ENCODE results near the gene COMT. TPM values are rescaled to one million over a fixed set of nuclear protein-coding genes. Genes with fewer than 3 reads are reported as not detected.
A peak's percentile ranks its signal among the peaks of the same experiment; 100 is the strongest.

COMT gene
- total RNA-seq, 1 experiment from 2014 or later = 109 TPM

- peaks cover 17 to 28% of the 10 kb centered on the region in 2 experiments; a peak in 3 of 4 replicates for H3K4me1 ChIP-seq (ENCODE audit: control insufficient read depth in 1 of 2, insufficient read depth in 2 of 2, low read length in 2 of 2)
- no peak for ATAC-seq
- no peak overlapping the region for H3K27ac ChIP-seq (ENCODE audit: low read depth, low read length)
- H3K27me3 ChIP-seq (ENCODE audit: insufficient read depth, low read length) = no peaks in the 10 kb centered on the region
- POLR2A ChIA-PET = no interaction called here
- H3K9me2 ChIP-seq (ENCODE audit: insufficient read depth) = no peaks in the 10 kb centered on the region
- no peak for DNase-seq (ENCODE audit: low read depth, low spot score)
- no peaks in the 10 kb centered on the region for H3K36me3 ChIP-seq (ENCODE audit: control insufficient read depth in 1 of 2, insufficient read depth in 2 of 2, low read length in 2 of 2)
- intact Hi-C loops (cut with micrococcal nuclease) = loop anchor here (5.0 kb wide), 1 partner anchor 41 kb away; no protein-coding TSS in a partner anchor
- RAD21 ChIA-PET (ENCODE audit: low non-redundant PET in 1 of 2, low total read pairs in 2 of 2, uncharacterized antibody in 2 of 2, unreplicated experiment in 2 of 2) = interaction anchor here in 1 of 2 experiments (0.5 kb wide), 1 partner anchor 103 kb away, joined by 4 read pairs; no protein-coding TSS in a partner anchor
- H3K9me3 ChIP-seq (ENCODE audit: control insufficient read depth in 1 of 2, insufficient read depth in 1 of 2, low read depth in 1 of 2, low read length in 2 of 2) = no peaks in the 10 kb centered on the region
- BruUV-seq (replicated peaks) = no TSS peak
- CTCF ChIA-PET = interaction anchor here (1.0 to 1.8 kb wide), 4 partner anchors 39 to 282 kb away, joined by 3 to 7 read pairs (median 4); no protein-coding TSS in a partner anchor
- no peaks in the 10 kb centered on the region for H4K20me1 ChIP-seq (ENCODE audit: insufficient read depth)
- H2AFZ ChIP-seq (ENCODE audit: low read depth, low read length, poor library complexity, severe bottlenecking) = no peak overlapping the region
- no peaks in the 10 kb centered on the region for H3K79me2 ChIP-seq (ENCODE audit: insufficient read depth, low read length)
- H3K4me2 ChIP-seq (ENCODE audit: low read length) = no peak overlapping the region
- TF ChIP-seq RAD21 (IDR thresholded peaks at IDR 0.05; ENCODE audit: low read depth) (peak; percentile 66), TCF7L2 (IDR thresholded peaks at IDR 0.05; ENCODE audit: borderline replicate concordance, extremely low read depth, insufficient read depth, insufficient read length) (no peak), CTCF (IDR thresholded peaks at IDR 0.05 in 2 of 3, conservative IDR thresholded peaks at IDR 0.05 in 1 of 3; ENCODE audit: borderline replicate concordance in 1 of 3, insufficient read depth in 1 of 3, low read depth in 2 of 3, low read length in 2 of 3) (peak; percentile 56 to 69 (median 57); a peak in 5 of 6 replicates), YY1 (IDR thresholded peaks at IDR 0.05; ENCODE audit: extremely low read depth, insufficient replicate concordance, low read depth, low read length) (no peak)
- no peak overlapping the region for H3K4me3 ChIP-seq (replicated peaks in 1 of 2; ENCODE audit: low read depth in 1 of 2, low read length in 2 of 2)
- H3K9ac ChIP-seq (ENCODE audit: low read length) = no peak overlapping the region
These were observed 71.9 kb downstream of the COMT start for GRCh38 chr22:20013382-20013871.

GRCh38 chr22:20014526-20015186 lies 73.1 kb downstream of the COMT start:
- Histone ChIP-seq H3K36me3 (ENCODE audit: control insufficient read depth in 1 of 2, insufficient read depth in 2 of 2, low read length in 2 of 2) (no peaks in the 10 kb centered on the region), H3K4me3 (replicated peaks in 1 of 2; ENCODE audit: low read depth in 1 of 2, low read length in 2 of 2) (no peak overlapping the region), H3K27ac (ENCODE audit: low read depth, low read length) (no peak overlapping the region), H3K79me2 (ENCODE audit: insufficient read depth, low read length) (no peaks in the 10 kb centered on the region), H3K9me2 (ENCODE audit: insufficient read depth) (no peaks in the 10 kb centered on the region), H4K20me1 (ENCODE audit: insufficient read depth) (no peaks in the 10 kb centered on the region), H3K9ac (ENCODE audit: low read length) (no peak overlapping the region), H3K4me1 (ENCODE audit: control insufficient read depth in 1 of 2, insufficient read depth in 2 of 2, low read length in 2 of 2) (peaks cover 17 to 28% of the 10 kb centered on the region in 2 experiments; a peak in 3 of 4 replicates), H2AFZ (ENCODE audit: low read depth, low read length, poor library complexity, severe bottlenecking) (no peak overlapping the region), H3K27me3 (ENCODE audit: insufficient read depth, low read length) (no peaks in the 10 kb centered on the region), H3K9me3 (ENCODE audit: control insufficient read depth in 1 of 2, insufficient read depth in 1 of 2, low read depth in 1 of 2, low read length in 2 of 2) (no peaks in the 10 kb centered on the region), H3K4me2 (ENCODE audit: low read length) (peak overlapping the region; percentile 98)
- BruUV-seq (replicated peaks) = no TSS peak
- POLR2A ChIA-PET = no interaction called here
- intact Hi-C loops (cut with micrococcal nuclease) = loop anchor here (5.0 kb wide), 1 partner anchor 42 kb away; no protein-coding TSS in a partner anchor
- ATAC-seq (no peak), DNase-seq (ENCODE audit: low read depth, low spot score) (no peak)
- CTCF ChIA-PET = no interaction called here
- RAD21 ChIA-PET (ENCODE audit: low non-redundant PET in 1 of 2, low total read pairs in 2 of 2, uncharacterized antibody in 2 of 2, unreplicated experiment in 2 of 2) = no interaction called here
- TF ChIP-seq ATF3 (IDR thresholded peaks at IDR 0.05) = no peak
- TF ChIP-seq CBX3 (IDR thresholded peaks at IDR 0.05; ENCODE audit: low read depth) = no peak
- no peak for TF ChIP-seq ZNF274 (IDR thresholded peaks at IDR 0.05; ENCODE audit: low read depth, low read length)
- no peak for TF ChIP-seq SP1 (IDR thresholded peaks at IDR 0.05; ENCODE audit: low read depth)
- no peak for TF ChIP-seq JUND (IDR thresholded peaks at IDR 0.05)
- TF ChIP-seq EZH2phosphoT487 (IDR thresholded peaks at IDR 0.05; ENCODE audit: borderline replicate concordance) = no peak
- no peak for TF ChIP-seq EGR1 (IDR thresholded peaks at IDR 0.05; ENCODE audit: low read depth)
- no peak for TF ChIP-seq MAX (IDR thresholded peaks at IDR 0.05)
- no peak for TF ChIP-seq SIN3A (IDR thresholded peaks at IDR 0.05; ENCODE audit: low read depth)
- no peak for TF ChIP-seq ELF1 (IDR thresholded peaks at IDR 0.05; ENCODE audit: borderline replicate concordance, low read depth)
- no peak for TF ChIP-seq POLR2A (IDR thresholded peaks at IDR 0.05; ENCODE audit: borderline replicate concordance, extremely low read depth, insufficient read depth, insufficient read length)
- TF ChIP-seq TCF7L2 (IDR thresholded peaks at IDR 0.05; ENCODE audit: borderline replicate concordance, extremely low read depth, insufficient read depth, insufficient read length) = no peak
